Loucy (cell line): Measurements from ENCODE around the gene TMEM9.

ENCODE experiments used
- EZH2phosphoT487 ChIP-seq: fragments of 200-600 bp; IDR thresholded peaks from 2 replicates; pipeline ENCODE4 v1.6.1; 2018; ENCODE audit warnings: antibody characterized with exemption, mild to moderate bottlenecking, moderate library complexity, borderline replicate concordance
- TF ChIP-seq, protein P1 (sequence below): fragments of 200-600 bp; sonication (generic); conservative IDR thresholded peaks from 2 replicates; pipeline ENCODE4 v1.5.1; 2014; ENCODE audit warnings: mild to moderate bottlenecking, antibody characterized with exemption, low read length

GRCh38 chr1:201189085-201189484 lies 34.8 kb upstream of the TMEM9 start:
- TF ChIP-seq, protein P1, sequence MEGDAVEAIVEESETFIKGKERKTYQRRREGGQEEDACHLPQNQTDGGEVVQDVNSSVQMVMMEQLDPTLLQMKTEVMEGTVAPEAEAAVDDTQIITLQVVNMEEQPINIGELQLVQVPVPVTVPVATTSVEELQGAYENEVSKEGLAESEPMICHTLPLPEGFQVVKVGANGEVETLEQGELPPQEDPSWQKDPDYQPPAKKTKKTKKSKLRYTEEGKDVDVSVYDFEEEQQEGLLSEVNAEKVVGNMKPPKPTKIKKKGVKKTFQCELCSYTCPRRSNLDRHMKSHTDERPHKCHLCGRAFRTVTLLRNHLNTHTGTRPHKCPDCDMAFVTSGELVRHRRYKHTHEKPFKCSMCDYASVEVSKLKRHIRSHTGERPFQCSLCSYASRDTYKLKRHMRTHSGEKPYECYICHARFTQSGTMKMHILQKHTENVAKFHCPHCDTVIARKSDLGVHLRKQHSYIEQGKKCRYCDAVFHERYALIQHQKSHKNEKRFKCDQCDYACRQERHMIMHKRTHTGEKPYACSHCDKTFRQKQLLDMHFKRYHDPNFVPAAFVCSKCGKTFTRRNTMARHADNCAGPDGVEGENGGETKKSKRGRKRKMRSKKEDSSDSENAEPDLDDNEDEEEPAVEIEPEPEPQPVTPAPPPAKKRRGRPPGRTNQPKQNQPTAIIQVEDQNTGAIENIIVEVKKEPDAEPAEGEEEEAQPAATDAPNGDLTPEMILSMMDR = no peak
- TF ChIP-seq EZH2phosphoT487 = no peak
